NCI-H774 (cell line): ENCODE data around the gene MAT2A.

Experiments used
- DNase-seq: peaks from one replicate; lab custom pipeline; 2025; lab: John Stamatoyannopoulos, UW

Gene MAT2A

GRCh38 chr2:85538507-85539360 lies at the start of gene MAT2A:
TSS of gene MAT2A (plus strand) at chr2:85539168. CDS start at chr2:85539288, 120 bp downstream.
- DNase-seq, result peak; percentile 89

GRCh38 chr2:85490861-85491755 lies 47.9 kb upstream of the MAT2A start:
- no peak for DNase-seq

- no peak for DNase-seq
Observed at GRCh38 chr2:85496436-85496835, 42.5 kb upstream of the MAT2A start.

GRCh38 chr2:85497944-85498630 lies 40.9 kb upstream of the MAT2A start:
- no peak for DNase-seq

GRCh38 chr2:85501248-85501647 lies 37.7 kb upstream of the MAT2A start:
- no peak for DNase-seq

DNA sequence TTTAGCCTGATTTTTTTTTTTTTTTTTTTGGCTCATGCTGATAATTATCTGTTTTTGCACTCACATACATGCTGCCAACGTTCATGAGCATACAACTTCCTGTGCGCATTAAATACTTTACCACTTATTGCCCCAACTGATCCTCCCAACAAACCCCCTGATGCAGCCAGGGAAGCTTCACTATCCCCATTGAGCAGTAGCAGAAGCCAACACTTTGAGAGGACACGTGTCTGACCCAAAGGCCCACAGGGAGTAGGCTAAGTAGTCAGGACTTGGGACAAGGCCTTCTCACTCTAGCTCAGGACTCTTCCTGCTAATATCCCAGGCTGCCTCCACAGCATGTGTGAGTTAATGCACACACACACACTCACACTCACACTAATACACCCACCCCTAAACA lies 36.2 kb upstream of the MAT2A start:
- DNase-seq, result no peak

DNA sequence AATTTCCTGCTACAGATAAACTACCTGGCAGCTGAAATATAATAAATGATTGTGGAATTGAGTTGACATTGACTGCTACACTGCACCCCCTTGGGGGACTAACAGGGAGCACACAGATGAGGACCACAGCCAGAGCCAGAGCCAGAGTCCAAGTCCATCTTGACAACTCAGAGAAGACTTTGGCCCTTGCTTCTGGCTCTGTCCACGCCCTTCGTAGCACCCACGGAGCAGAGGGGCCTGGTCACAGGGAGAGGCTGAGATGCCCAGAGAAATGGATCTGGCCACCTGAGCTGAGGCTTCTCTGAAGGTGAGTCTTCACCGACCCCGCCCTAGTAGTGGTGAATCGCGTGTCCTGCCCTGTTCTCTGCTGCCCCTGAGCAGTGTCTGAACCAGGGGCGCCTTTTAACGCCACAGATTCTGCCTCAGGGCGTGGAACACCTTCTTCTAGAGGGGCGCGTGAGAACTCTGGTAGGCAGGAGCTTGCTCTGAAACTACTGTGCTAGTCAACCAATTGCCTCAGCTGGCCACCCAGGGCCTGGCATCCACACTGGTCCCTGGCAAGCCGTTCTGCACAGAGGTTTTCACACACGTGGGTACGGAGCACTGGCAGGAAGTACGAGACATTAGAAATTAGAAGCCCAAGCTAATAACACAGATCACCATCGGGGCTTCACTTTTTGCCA lies 35.7 kb upstream of the MAT2A start:
- DNase-seq, result no peak

- DNase-seq, result no peak
Observed at GRCh38 chr2:85503851-85504777, 34.9 kb upstream of the MAT2A start.

- peak; percentile 8 for DNase-seq
Observed at GRCh38 chr2:85504778-85505261, 34.1 kb upstream of the MAT2A start.

DNA sequence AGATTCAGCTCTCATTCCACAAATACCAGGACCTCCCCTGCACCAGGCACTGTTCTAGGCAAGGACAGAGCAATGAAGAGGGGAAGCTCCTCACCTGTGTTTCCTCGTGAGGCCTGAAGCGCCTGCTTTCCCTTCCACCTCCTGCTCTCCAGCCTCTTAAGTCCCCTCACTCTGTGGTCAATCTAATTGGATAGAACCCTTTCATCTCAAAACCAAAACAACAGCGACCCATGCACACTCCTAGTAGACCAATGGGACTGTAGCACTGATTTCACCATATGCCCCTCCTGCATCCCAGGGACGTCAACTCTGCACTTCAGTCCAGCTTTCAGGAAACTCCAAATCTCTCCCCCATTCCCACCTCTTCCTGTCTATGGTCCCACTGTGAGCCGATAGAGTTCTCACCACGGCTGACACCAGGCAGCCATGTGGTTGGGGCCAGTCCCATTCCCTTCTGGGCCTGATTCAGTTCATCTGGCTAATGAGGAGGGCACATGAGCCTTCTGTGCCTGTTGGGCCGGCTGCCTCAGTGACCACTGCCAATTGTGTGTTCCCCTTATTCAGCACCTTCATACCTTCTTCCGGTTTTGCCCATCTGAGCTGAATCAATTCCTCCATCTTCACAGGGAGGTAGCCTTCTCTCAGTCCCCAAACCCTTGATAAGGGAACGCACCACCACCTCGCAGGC lies 33.3 kb upstream of the MAT2A start:
- DNase-seq, result no peak

- DNase-seq, result no peak
Observed at GRCh38 chr2:85506768-85507181, 32.2 kb upstream of the MAT2A start.

GRCh38 chr2:85511008-85511811 lies 27.8 kb upstream of the MAT2A start:
- DNase-seq, result no peak

DNA sequence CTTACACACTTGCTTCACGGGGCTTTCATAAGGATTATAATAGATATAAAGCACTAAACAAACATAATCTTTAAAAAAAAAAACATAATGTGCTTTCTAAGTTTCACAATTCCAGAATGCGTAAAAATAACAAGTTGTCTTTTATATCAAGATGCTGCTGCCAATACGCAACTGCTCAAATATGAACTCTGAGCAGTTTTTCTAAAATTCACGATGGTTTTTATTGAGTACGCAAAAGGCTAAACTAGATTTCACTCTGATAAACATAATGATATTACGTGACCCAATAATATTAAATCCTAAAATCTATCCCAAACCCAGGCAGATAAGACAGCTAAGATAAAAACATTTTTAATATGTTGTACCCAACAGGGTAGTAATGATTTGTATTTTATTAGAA lies 24.6 kb upstream of the MAT2A start:
- DNase-seq, result no peak

- DNase-seq, result no peak
Observed at GRCh38 chr2:85516653-85517389, 22.1 kb upstream of the MAT2A start.

DNA sequence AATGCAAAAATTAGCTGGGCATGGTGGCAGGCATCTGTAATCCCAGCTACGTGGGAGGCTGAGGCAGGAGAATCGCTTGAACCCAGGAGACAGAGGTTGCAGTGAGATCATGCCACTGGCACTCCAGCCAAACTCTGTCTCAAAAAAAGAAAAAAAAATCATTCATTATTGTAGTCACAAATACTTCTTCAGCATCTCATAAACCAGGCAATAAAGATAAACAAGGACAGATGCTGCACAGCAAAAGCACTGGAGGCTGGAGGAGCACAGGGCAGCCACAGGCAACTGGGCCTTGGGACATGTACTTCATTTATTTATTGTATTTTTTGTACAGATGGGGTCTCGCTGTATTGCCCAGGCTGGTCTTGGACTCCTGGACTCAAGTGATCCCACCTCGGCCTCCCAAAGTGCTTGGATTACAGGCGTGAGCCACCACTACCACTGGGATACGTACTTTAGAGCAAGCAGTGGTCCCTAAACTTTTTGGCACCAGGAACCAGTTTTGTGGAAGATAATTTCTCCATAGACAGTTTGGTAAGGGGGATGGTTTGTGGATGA lies 16.8 kb upstream of the MAT2A start:
- DNase-seq, result no peak

GRCh38 chr2:85523062-85523902 lies 15.7 kb upstream of the MAT2A start:
- DNase-seq, result peak; percentile 15

- DNase-seq, result no peak
Observed at GRCh38 chr2:85523903-85524335, 15.0 kb upstream of the MAT2A start.
